Panc1 (cell line): Measurements from ENCODE around the gene VAMP5. TPM values are rescaled to one million over a fixed set of nuclear protein-coding genes. Genes with fewer than 3 reads are reported as not detected.
A peak's percentile ranks its signal among the peaks of the same experiment; 100 is the strongest.
"Not testable (repeated sequence)": the region's sequence is repeated elsewhere in the genome, so short reads cannot be mapped to it uniquely, and the experiment has no call there.

Source experiments
- ATAC-seq: fragments of 200-7000 bp; cut with Tn5 transposase; 2 replicates; pipeline ENCODE4 v1.9.1; 2020; ENCODE audit warnings: mild to moderate bottlenecking, moderate library complexity
- BruUV-seq: library from RNA; stranded (reverse); fragments of 400-500 nt; replicated peaks from 2 replicates; lab custom pipeline; 2021; lab: Mats Ljungman, UMichigan
- CTCF ChIA-PET: fragments of 300-600 bp; sonication (Branson Sonifier 250); formaldehyde crosslinking; loops from one replicate; lab custom pipeline; 2022; ENCODE audit warnings: antibody characterized with exemption; lab: Charles Lee
- POLR2A ChIA-PET: fragments of 300-600 bp; sonication (Branson Sonifier 250); formaldehyde crosslinking; loops from one replicate; lab custom pipeline; 2022; ENCODE audit warnings: antibody characterized with exemption; lab: Charles Lee
- DNase-seq: peaks from one replicate; pipeline ENCODE4 v3.0.0-alpha.2; 2010; ENCODE audit warnings: low read depth, low spot score
- H3K27ac ChIP-seq: 2 replicates; pipeline ENCODE4 v1.5.1; 2011; ENCODE audit warnings: mild to moderate bottlenecking, low read length, inconsistent platforms
- H3K27me3 ChIP-seq: fragments of 200-500 bp; sonication (Bioruptor generic); 2 replicates; pipeline ENCODE4 v1.6.0; 2014; ENCODE audit warnings: low read length, inconsistent platforms; ENCODE audit not compliant: control insufficient read depth, insufficient read depth
- H3K36me3 ChIP-seq: fragments of 200-500 bp; sonication (Bioruptor generic); 2 replicates; pipeline ENCODE4 v1.5.1; 2014; ENCODE audit warnings: inconsistent platforms, mild to moderate bottlenecking, low read length, moderate library complexity; ENCODE audit not compliant: control insufficient read depth, insufficient read depth
- H3K4me1 ChIP-seq: 2 replicates; pipeline ENCODE4 v1.5.1; 2011; ENCODE audit warnings: inconsistent platforms, mild to moderate bottlenecking, low read length, moderate library complexity; ENCODE audit not compliant: control insufficient read depth, insufficient read depth
- H3K4me3 ChIP-seq, 2 experiments: 2 replicates each; pipeline ENCODE4 v1.5.1; 2011 to 2012; ENCODE audit warnings: low read depth in 2 of 2, low read length in 2 of 2, mild to moderate bottlenecking in 2 of 2, inconsistent platforms in 1 of 2, moderate library complexity in 1 of 2
- H3K9me3 ChIP-seq: fragments of 200-500 bp; sonication (Bioruptor generic); 2 replicates; pipeline ENCODE4 v1.5.1; 2014; ENCODE audit warnings: low read depth, mild to moderate bottlenecking, inconsistent platforms, low read length, moderate library complexity; ENCODE audit not compliant: control insufficient read depth, insufficient read depth
- CTCF ChIP-seq: fragments of 450-650 bp; IDR thresholded peaks from 2 replicates; pipeline ENCODE4 v1.5.1; 2017; ENCODE audit warnings: mild to moderate bottlenecking
- POLR2AphosphoS5 ChIP-seq: IDR thresholded peaks from 2 replicates; pipeline ENCODE4 v1.6.1; 2012; ENCODE audit warnings: mild to moderate bottlenecking, low read depth, low read length, moderate library complexity
- SIN3A ChIP-seq: IDR thresholded peaks from 2 replicates; pipeline ENCODE4 v1.6.1; 2012; ENCODE audit warnings: low read depth, mild to moderate bottlenecking, low read length, moderate library complexity, borderline replicate concordance; ENCODE audit not compliant: insufficient read depth
- TCF7L2 ChIP-seq: IDR thresholded peaks from 2 replicates; pipeline ENCODE4 v1.6.1; 2011; ENCODE audit warnings: mild to moderate bottlenecking, low read depth, low read length, inconsistent platforms
- in situ Hi-C: cut with HindIII; loops from 2 replicates; pipeline ENCODE4 v1.10.0; 2016; ENCODE audit warnings: low sequenced_read_pairs, low pct_unique_long_range_greater_than_20kb
- intact Hi-C: fragments of 100-400 bp; cut with micrococcal nuclease; formaldehyde crosslinking; loops from one replicate; pipeline ENCODE4 v1.10.0; 2022; ENCODE audit not compliant: unreplicated experiment
- total RNA-seq: library from RNA; stranded (reverse); gene quantifications from one replicate; pipeline ENCODE4 v1.2.1, GENCODE V29; 2021; ENCODE audit not compliant: unreplicated experiment
- TF ChIP-seq, protein P1 (sequence below), 2 experiments: IDR thresholded peaks; 2 replicates each; pipeline ENCODE4 v1.6.1; 2011 to 2012; ENCODE audit warnings: low read depth in 2 of 2, control low read depth in 1 of 2, low read length in 1 of 2, mild to moderate bottlenecking in 1 of 2, moderate library complexity in 1 of 2; ENCODE audit not compliant: insufficient read depth in 1 of 2

Gene VAMP5
- total RNA-seq, 1 experiment from 2014 or later = 21.3 TPM

DNA sequence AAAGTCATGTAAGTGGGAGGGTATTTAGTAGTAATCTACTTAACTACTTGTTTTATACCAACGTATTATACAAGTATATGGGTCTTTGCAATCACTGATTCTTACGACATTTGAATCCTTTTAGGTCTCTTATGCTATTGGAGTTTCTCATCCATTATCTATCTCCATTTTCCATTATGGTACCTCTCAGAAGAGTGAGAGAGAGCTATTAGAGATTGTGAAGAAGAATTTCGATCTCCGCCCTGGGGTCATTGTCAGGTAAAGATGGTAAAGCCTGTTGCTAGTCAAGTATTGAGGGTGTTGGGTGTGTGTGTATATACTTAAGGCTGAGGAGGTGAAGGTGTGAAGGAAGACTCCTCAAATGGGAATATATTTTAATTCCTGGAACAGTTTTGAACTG lies 41.5 kb upstream of the VAMP5 start:
- Histone ChIP-seq H3K4me3 (peak overlapping the region; percentile 99 to 100), H3K27ac (peak overlapping the region; percentile 100), H3K9me3 (no peaks in the 10 kb centered on the region), H3K27me3 (no peaks in the 10 kb centered on the region), H3K36me3 (peaks cover 41% of the 10 kb centered on the region), H3K4me1 (peaks cover 57% of the 10 kb centered on the region)
- ChIA-PET POLR2A (interaction anchor here (0.6 to 1.3 kb wide), 2 partner anchors 19 to 34 kb away, joined by 3 to 5 read pairs; no protein-coding TSS in a partner anchor), CTCF (no interaction called here)
- no peak for TF ChIP-seq SIN3A
- TF ChIP-seq, protein P1, sequence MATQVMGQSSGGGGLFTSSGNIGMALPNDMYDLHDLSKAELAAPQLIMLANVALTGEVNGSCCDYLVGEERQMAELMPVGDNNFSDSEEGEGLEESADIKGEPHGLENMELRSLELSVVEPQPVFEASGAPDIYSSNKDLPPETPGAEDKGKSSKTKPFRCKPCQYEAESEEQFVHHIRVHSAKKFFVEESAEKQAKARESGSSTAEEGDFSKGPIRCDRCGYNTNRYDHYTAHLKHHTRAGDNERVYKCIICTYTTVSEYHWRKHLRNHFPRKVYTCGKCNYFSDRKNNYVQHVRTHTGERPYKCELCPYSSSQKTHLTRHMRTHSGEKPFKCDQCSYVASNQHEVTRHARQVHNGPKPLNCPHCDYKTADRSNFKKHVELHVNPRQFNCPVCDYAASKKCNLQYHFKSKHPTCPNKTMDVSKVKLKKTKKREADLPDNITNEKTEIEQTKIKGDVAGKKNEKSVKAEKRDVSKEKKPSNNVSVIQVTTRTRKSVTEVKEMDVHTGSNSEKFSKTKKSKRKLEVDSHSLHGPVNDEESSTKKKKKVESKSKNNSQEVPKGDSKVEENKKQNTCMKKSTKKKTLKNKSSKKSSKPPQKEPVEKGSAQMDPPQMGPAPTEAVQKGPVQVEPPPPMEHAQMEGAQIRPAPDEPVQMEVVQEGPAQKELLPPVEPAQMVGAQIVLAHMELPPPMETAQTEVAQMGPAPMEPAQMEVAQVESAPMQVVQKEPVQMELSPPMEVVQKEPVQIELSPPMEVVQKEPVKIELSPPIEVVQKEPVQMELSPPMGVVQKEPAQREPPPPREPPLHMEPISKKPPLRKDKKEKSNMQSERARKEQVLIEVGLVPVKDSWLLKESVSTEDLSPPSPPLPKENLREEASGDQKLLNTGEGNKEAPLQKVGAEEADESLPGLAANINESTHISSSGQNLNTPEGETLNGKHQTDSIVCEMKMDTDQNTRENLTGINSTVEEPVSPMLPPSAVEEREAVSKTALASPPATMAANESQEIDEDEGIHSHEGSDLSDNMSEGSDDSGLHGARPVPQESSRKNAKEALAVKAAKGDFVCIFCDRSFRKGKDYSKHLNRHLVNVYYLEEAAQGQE (IDR thresholded peaks at IDR 0.05; ENCODE audit: insufficient read depth in 1 of 2, low read depth in 2 of 2, low read length in 1 of 2) = no peak
- TF ChIP-seq POLR2AphosphoS5 = no peak
- TF ChIP-seq CTCF = no peak
- no peak for TF ChIP-seq TCF7L2
- ATAC-seq (no peak), DNase-seq (no peak)
- no TSS peak for BruUV-seq
- intact Hi-C loops (no loop called here), in situ Hi-C loops (loop anchor here (25.0 kb wide), 1 partner anchor 130 kb away; the partner anchor contains the start of genes CAPG and SH2D6)

GRCh38 chr2:85544254-85544691 lies 40.0 kb upstream of the VAMP5 start:
- DNase-seq, CTCF ChIA-PET, H3K27me3 ChIP-seq, BruUV-seq, ATAC-seq, H3K9me3 ChIP-seq: not testable (repeated sequence)
- peak overlapping the region in 1 of 2 experiments; percentile 99; a peak in 2 of 4 replicates for H3K4me3 ChIP-seq
- H3K36me3 ChIP-seq = peaks cover 41% of the 10 kb centered on the region
- TF ChIP-seq POLR2AphosphoS5 = peak; percentile 33; the same call in 1 of the 2 replicates
- H3K27ac ChIP-seq = peak overlapping the region; percentile 100
- intact Hi-C loops (loop anchor here (2.0 kb wide), 1 partner anchor 153 kb away; no protein-coding TSS in a partner anchor), in situ Hi-C loops (loop anchor here (25.0 kb wide), 1 partner anchor 132 kb away; the partner anchor contains the start of genes CAPG and SH2D6)
- POLR2A ChIA-PET = interaction anchor here (0.7 to 2.4 kb wide), 6 partner anchors 33 to 130 kb away, joined by 3 to 6 read pairs (median 4); no protein-coding TSS in a partner anchor
- peaks cover 72% of the 10 kb centered on the region for H3K4me1 ChIP-seq
